ENCODE measurements around the gene CDC6.
A peak's percentile ranks its signal among the peaks of the same experiment; 100 is the strongest.

CDC6 gene

DNA sequence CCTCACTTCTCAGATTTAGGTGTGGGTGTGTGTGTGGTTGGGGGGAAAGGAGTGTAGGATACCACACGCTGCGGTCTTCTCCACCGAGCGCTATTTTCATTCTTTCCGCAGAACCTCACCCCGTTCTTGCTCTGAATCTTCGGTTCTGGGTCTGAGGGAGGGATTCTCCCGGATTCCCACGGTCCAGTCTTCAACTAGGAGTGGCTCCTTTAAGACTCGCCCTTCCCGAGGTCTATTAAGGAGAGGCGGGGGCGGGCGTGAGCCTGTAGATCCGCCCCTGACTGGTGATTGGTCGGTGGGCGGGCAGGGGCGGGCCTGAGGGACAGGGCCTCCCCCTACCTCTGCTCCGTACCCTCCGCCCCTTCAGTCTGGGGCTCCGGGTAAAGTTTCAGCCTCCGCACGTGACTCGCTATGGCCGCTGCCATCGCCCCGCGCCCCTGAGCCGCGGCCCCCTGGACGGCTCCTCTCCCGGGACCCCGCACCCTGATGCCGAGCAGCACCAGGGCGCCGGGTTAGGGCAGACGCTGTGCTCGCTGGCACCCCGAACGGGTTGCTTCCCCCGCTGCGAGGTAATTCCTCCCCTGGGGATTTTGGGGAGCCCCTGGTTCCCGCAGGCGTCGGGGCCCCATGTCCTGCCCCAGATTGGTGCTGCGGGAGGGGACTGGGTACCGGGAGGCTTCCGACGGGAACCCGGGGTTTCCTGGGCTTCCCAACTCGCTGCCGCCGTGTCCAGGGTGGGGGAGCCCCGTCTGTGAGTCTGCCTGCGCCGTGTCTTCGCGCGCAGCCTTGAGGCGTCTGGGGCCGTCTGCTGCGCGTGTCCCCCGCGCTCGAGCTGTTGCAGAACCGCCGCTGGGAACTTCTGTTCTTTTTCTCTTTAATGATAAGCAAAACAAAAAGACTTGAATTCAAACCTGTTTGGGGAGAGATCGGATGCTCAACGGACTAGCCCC, 30.5 kb downstream of the CDC6 start:
- no peaks in the 10 kb centered on the region for H3K36me3 ChIP-seq (ENCODE audit: insufficient read depth, low read length)
- no peaks in the 10 kb centered on the region for H3K9me2 ChIP-seq (replicated peaks; ENCODE audit: low read depth, low read length)
- peak overlapping the region; percentile 95 for H3K4me3 ChIP-seq (ENCODE audit: low read length, poor library complexity, severe bottlenecking)
- peaks cover 53% of the 10 kb centered on the region for H3K79me2 ChIP-seq (ENCODE audit: insufficient read depth, low read length)
- H3F3A ChIP-seq (ENCODE audit: low read depth), result peaks cover 5% of the 10 kb centered on the region; the same call in 1 of the 2 replicates
- peak overlapping the region; percentile 97 for H3K4me2 ChIP-seq (ENCODE audit: low read depth, low read length, poor library complexity, severe bottlenecking)
- H3K9ac ChIP-seq (ENCODE audit: low read depth, low read length, poor library complexity, severe bottlenecking), result peak overlapping the region; percentile 82
- no peaks in the 10 kb centered on the region for H3K27me3 ChIP-seq (ENCODE audit: insufficient read depth, low read length, poor library complexity, severe bottlenecking)
- peak overlapping the region; percentile 81 for H2AFZ ChIP-seq (ENCODE audit: low read length)
- no peak for TF ChIP-seq EZH2phosphoT487 (IDR thresholded peaks at IDR 0.05; ENCODE audit: borderline replicate concordance)
- TF ChIP-seq, protein P1, sequence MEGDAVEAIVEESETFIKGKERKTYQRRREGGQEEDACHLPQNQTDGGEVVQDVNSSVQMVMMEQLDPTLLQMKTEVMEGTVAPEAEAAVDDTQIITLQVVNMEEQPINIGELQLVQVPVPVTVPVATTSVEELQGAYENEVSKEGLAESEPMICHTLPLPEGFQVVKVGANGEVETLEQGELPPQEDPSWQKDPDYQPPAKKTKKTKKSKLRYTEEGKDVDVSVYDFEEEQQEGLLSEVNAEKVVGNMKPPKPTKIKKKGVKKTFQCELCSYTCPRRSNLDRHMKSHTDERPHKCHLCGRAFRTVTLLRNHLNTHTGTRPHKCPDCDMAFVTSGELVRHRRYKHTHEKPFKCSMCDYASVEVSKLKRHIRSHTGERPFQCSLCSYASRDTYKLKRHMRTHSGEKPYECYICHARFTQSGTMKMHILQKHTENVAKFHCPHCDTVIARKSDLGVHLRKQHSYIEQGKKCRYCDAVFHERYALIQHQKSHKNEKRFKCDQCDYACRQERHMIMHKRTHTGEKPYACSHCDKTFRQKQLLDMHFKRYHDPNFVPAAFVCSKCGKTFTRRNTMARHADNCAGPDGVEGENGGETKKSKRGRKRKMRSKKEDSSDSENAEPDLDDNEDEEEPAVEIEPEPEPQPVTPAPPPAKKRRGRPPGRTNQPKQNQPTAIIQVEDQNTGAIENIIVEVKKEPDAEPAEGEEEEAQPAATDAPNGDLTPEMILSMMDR (conservative IDR thresholded peaks at IDR 0.05; ENCODE audit: low read length), result no peak
- H3K4me1 ChIP-seq (ENCODE audit: insufficient read depth, low read length, poor library complexity, severe bottlenecking), result peaks cover 83% of the 10 kb centered on the region
- peaks cover 14% of the 10 kb centered on the region for H4K20me1 ChIP-seq (ENCODE audit: insufficient read depth, low read length, poor library complexity, severe bottlenecking)
- H3K9me3 ChIP-seq (ENCODE audit: insufficient read depth, low read depth, low read length), result no peaks in the 10 kb centered on the region

DNA sequence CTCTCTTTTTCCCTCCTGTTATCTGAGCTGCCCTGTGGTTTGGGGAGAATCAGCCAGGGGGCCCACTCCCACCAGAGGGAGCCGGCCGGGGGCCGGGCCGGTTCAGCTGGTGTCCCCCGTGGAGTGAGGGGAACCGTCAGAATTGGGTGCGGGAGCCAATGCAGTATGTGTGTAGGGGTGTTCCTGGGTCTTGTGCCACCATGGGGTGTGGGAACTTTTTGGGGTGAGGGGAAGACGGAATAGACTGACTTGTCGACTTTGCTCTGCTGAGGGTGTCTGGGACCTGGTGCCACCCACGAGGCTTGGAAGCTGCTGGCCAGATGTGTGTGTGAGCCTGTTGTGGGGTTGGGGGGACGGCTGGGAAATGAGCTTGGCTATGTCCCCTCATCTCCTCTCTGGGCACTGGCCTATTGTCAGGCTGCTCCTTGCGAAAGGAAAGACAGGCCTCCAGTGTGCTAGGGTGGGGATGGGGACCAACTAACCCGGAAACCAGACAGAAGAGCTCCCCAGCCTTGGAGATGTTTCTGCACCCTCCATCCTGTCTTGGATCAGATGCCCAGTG, 31.2 kb downstream of the CDC6 start:
- Histone ChIP-seq H3K9me3 (ENCODE audit: insufficient read depth, low read depth, low read length) (no peaks in the 10 kb centered on the region), H3K4me1 (ENCODE audit: insufficient read depth, low read length, poor library complexity, severe bottlenecking) (peaks cover 83% of the 10 kb centered on the region), H3K27me3 (ENCODE audit: insufficient read depth, low read length, poor library complexity, severe bottlenecking) (no peaks in the 10 kb centered on the region), H3K4me2 (ENCODE audit: low read depth, low read length, poor library complexity, severe bottlenecking) (peak overlapping the region; percentile 97), H3K9me2 (replicated peaks; ENCODE audit: low read depth, low read length) (no peaks in the 10 kb centered on the region), H3K36me3 (ENCODE audit: insufficient read depth, low read length) (no peaks in the 10 kb centered on the region), H3K79me2 (ENCODE audit: insufficient read depth, low read length) (peaks cover 56% of the 10 kb centered on the region), H3F3A (ENCODE audit: low read depth) (peaks cover 5% of the 10 kb centered on the region; the same call in 1 of the 2 replicates), H3K4me3 (ENCODE audit: low read length, poor library complexity, severe bottlenecking) (peak overlapping the region; percentile 95), H4K20me1 (ENCODE audit: insufficient read depth, low read length, poor library complexity, severe bottlenecking) (peaks cover 20% of the 10 kb centered on the region), H2AFZ (ENCODE audit: low read length) (no peak overlapping the region), H3K9ac (ENCODE audit: low read depth, low read length, poor library complexity, severe bottlenecking) (peak overlapping the region; percentile 82)
- TF ChIP-seq EZH2phosphoT487 (IDR thresholded peaks at IDR 0.05; ENCODE audit: borderline replicate concordance), result no peak
- TF ChIP-seq, protein P1 (conservative IDR thresholded peaks at IDR 0.05; ENCODE audit: low read length), result no peak; the same call in 1 of the 2 replicates

DNA sequence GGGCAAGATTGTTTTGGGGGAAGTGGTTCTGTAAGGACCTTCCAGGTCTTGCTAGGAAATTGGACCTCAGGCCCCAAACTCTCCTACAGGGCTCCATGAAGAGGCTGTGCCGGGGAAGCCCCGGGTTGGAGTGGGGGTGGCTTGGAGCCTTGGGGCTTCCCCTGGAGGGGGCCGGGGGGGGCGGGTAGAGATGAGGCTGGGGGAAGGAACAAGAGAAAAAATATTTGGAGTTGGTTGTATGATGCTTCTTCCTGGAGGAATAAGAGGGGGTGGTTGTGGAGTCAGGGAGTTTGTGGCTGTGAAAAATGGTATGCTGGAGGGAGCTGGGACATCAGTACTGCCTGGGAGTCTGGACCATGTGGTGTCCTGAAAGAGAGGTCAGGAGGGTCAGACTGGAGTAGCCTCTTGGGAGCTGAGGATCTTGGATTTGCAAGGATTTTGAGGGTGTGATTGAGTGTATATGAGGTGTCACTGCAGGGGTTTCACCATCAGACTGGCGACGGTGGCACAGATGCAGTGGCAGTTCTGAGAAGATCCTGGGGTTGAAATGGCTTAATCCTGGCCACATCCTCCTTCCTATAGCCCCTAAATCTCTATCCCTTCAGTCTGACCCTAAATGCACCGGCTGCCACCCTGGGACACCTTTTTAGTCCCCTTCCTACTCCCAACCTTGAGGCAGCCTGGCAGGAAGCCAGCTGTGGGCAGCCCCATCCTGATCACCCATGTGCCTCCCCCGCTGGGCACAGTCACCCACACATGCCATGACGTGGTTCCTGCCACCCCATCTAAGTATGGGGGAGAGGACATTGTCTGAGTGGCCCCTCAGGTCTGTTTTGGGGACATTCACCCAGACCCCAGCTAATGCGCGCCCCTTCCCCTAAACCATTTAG, 32.2 kb downstream of the CDC6 start:
- no peaks in the 10 kb centered on the region for H3K9me3 ChIP-seq (ENCODE audit: insufficient read depth, low read depth, low read length)
- TF ChIP-seq, protein P1 (conservative IDR thresholded peaks at IDR 0.05; ENCODE audit: low read length), result no peak
- TF ChIP-seq EZH2phosphoT487 (IDR thresholded peaks at IDR 0.05; ENCODE audit: borderline replicate concordance), result no peak
- H3K4me3 ChIP-seq (ENCODE audit: low read length, poor library complexity, severe bottlenecking), result peak overlapping the region; percentile 95
- H3K27me3 ChIP-seq (ENCODE audit: insufficient read depth, low read length, poor library complexity, severe bottlenecking), result no peaks in the 10 kb centered on the region
- no peaks in the 10 kb centered on the region for H3K9me2 ChIP-seq (replicated peaks; ENCODE audit: low read depth, low read length)
- no peak overlapping the region for H2AFZ ChIP-seq (ENCODE audit: low read length)
- H4K20me1 ChIP-seq (ENCODE audit: insufficient read depth, low read length, poor library complexity, severe bottlenecking), result peaks cover 20% of the 10 kb centered on the region
- no peaks in the 10 kb centered on the region for H3K36me3 ChIP-seq (ENCODE audit: insufficient read depth, low read length)
- peaks cover 5% of the 10 kb centered on the region; the same call in 1 of the 2 replicates for H3F3A ChIP-seq (ENCODE audit: low read depth)
- peaks cover 87% of the 10 kb centered on the region for H3K4me1 ChIP-seq (ENCODE audit: insufficient read depth, low read length, poor library complexity, severe bottlenecking)
- peak overlapping the region; percentile 82 for H3K9ac ChIP-seq (ENCODE audit: low read depth, low read length, poor library complexity, severe bottlenecking)
- peaks cover 66% of the 10 kb centered on the region for H3K79me2 ChIP-seq (ENCODE audit: insufficient read depth, low read length)
- H3K4me2 ChIP-seq (ENCODE audit: low read depth, low read length, poor library complexity, severe bottlenecking), result peak overlapping the region; percentile 97
